NCI-H526 (cell line): ENCODE measurements around the gene PCSK1.
"Not testable (repeated sequence)": the region's sequence is repeated elsewhere in the genome, so short reads cannot be mapped to it uniquely, and the experiment has no call there.

ENCODE experiments used
- DNase-seq, 2 experiments: peaks; one replicate each; lab custom pipeline; 2025; lab: John Stamatoyannopoulos, UW

PCSK1 gene

DNA sequence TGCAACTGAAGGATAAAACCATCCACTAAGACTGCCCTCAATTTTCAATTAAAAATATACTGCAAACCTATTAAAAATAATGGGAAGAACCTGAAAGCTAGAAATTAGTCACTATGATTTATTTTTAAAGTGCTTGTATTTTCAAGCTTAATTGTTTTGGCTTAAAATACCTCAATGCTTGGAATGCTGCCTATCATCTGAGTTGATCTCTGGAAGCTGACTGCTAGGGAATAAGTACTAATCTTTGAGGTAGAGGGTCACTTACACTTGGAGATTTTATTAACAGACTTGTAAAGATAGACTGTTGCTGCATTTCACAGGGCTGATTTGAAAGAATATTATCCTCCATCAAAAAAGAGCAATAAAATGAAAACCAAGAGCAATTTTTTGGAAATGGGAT is 6.2 kb downstream of the PCSK1 start:
- DNase-seq: no peak

DNA sequence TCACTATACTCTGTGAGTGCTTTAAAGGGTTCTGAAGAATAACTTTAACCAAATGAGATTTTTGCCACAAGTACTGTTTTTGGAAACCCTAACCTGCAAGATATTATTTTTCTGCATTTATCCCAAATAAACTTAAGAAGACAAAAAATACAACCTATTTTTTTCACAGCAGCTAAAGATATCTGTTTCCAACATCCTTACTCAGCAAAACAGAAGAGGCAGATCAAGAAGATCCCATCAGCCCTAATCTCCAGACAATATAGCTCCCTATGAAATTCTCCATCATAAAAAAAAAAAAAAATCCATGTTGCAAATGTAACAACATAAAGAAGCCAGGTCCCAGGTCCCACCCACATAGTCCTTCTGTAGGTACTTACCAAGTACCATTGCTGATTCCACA is 7.6 kb downstream of the PCSK1 start:
- no peak for DNase-seq

- no peak for DNase-seq
These were observed 17.2 kb downstream of the PCSK1 start for GRCh38 chr5:96415897-96416296.

DNA sequence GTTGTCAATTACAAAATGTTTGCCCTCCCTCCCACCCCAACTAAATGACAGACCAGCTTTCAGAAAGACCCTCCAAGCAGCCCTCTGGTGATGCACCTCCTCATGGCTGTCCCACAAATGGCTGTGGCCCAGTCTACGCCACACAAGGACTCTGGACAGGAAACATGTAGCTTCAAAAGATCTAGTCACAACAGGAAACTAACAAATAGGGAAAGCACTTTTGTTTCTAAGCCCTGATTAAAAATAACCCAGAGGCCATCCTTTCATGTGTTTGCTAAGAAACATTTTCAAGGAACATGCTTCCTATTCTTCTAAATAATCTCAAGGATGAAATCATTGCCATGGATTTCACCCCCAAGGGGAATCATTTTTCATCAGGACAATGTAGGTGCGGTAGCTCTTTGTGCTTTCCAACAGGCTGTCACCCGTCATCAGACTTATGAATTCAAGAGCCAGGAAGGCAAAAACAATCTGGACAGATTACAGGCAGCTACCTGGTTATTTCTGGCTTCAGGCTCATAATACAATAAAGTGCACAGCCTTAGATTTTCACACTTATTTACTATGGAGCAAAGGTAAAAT is 20.1 kb downstream of the PCSK1 start:
- DNase-seq: no peak

GRCh38 chr5:96410013-96410412 is 23.0 kb downstream of the PCSK1 start:
- no peak for DNase-seq

- DNase-seq: no peak
These were observed 24.1 kb downstream of the PCSK1 start for GRCh38 chr5:96408841-96409538.

DNA sequence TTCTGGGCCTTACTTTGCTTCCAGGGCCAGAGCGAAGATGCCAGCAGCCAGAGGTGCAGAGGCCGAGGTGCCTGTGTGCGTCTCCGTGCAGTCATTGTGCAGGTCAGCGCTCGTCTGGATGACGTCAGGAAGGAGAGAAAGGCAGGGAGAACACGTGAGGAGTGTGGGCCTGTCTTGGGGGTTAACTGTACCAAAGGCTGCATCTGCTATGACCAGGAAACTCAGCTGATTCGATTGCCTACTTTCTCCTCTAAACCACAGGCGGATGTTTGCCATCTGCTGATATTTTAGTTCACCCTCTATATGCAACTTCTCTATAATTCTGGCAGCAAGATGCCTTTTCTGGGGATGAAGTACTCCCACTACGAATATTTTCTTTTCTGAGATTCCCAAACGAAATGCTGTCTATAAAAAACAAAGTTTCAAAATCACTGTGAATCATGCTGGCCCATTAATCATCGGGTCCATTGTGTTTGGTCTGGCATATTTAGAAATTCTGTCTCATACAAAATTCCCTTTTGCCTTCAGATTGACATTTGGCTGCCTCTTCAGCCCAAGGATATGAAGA is 24.8 kb downstream of the PCSK1 start:
- no peak for DNase-seq

- DNase-seq: no peak
These were observed 25.6 kb downstream of the PCSK1 start for GRCh38 chr5:96407436-96407835.

DNA sequence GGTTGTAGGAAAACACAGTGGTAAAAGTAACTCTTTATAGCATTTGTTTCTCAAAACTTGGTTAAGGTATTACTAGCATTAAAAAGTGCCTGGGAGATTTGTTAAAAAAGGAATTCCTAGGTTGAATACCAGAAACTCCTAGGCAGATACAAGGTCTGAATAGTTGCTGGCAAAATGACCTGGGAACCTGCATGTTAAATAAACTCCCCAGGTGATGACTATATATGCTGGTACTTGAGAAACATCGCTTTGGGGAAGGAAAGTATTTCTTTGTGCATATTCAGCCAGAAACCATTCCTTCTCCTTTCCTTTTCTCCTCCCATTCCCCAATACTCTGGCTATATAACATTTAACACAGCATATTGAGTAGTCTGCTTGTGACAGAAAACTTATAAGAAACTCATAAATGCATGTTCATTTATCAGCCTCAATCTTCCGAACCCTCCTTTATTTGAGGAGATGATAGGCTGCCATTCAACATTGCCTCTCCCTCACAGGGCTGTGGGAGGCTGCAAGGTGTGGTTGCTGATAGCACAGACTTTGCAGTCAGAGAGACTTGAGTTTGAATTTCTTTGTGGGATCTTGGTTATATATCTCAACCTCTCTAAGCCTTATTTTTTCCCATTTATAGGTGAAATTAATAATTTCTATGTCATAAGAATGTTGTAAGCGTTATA is 28.7 kb downstream of the PCSK1 start:
- no peak for DNase-seq

GRCh38 chr5:96402500-96402899 is 30.5 kb downstream of the PCSK1 start:
- no peak for DNase-seq

GRCh38 chr5:96396878-96397277 is 36.2 kb downstream of the PCSK1 start:
- no peak for DNase-seq

- DNase-seq: not testable (repeated sequence)
These were observed 37.8 kb downstream of the PCSK1 start for GRCh38 chr5:96395295-96395694.

- DNase-seq: no peak
These were observed 41.1 kb downstream of the PCSK1 start for GRCh38 chr5:96391921-96392320.

DNA sequence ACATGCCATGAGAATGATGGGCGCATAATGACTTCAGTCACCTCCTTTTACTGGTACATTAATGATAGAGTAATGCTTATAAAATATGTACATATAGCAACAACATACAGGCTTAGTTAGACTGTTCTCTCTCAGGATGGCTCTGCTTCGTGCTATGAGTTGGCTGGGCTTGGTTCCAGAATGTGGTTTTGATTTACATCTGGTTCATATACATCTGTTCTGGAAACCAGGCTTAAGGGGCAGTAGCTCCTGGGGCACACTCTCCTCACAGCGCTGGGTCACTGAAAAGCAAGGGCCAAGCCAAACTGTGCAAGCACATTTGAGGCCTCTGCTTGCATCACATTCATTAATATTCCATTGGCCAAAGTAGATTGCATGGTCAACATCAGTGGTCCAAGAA is 44.9 kb downstream of the PCSK1 start:
- DNase-seq: no peak

- DNase-seq: no peak
These were observed 45.4 kb downstream of the PCSK1 start for GRCh38 chr5:96387616-96388015.

DNA sequence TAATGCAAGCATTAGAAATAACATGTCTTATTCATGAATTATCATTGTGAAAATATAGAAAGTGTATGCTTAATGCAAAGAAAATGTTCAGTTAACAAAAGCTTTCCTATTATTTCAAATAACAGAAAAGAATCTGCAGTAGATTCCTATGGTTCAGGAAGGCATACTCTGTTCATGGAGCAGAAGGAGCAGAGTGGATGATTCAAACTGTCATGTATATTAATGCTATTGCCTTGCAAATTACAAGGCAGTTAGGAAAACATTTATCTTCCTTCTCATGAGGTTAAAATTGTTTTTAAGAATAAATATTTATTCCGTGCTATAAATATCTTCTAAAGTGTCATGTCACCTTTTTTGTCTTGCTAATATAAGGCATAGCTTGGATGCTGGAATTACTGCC is 47.5 kb downstream of the PCSK1 start:
- DNase-seq: no peak

DNA sequence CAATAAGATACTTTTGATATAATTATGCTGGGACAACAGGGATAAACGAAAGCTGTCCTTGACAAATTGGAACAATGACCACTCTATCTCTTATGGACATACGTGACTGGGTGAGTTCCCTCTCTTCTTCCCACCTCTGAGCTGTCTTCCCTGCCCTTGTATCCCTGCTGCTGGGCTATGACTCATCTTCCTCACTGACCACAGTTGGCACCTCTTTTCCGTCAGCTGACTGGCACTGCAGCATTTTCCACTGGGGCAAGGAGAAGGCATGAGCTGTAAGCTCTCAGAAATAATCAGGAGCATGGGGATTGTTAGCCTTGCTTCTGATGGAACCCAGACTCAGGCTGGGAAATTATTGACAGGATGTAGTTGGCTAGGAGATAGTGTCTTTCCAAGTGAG is 48.7 kb downstream of the PCSK1 start:
- DNase-seq: no peak

DNA sequence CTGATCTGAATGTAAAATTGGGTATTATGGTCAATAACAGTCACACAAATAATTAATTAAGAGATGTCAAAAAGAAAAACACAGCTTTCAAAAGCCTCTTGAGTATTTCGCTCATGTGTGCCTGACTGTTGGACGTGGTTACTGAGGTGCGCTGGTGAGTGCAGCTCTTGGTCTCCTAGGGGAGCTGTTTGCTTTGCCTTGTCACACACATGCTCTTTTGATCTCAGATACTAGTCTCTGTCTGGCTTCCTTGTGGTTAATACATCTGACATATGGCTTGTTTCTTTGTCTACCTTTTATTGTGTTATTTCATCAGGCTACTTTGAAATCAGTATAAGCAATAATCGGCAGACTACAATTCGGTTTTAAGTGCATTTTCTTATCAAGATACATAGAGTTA is 51.5 kb downstream of the PCSK1 start:
- peak in 1 of 2 experiments; percentile 48 for DNase-seq

- DNase-seq: no peak
These were observed 53.2 kb downstream of the PCSK1 start for GRCh38 chr5:96379896-96380295.

GRCh38 chr5:96377597-96377996 is 55.5 kb downstream of the PCSK1 start:
- no peak for DNase-seq

- DNase-seq: no peak
These were observed 55.9 kb downstream of the PCSK1 start for GRCh38 chr5:96377167-96377566.

DNA sequence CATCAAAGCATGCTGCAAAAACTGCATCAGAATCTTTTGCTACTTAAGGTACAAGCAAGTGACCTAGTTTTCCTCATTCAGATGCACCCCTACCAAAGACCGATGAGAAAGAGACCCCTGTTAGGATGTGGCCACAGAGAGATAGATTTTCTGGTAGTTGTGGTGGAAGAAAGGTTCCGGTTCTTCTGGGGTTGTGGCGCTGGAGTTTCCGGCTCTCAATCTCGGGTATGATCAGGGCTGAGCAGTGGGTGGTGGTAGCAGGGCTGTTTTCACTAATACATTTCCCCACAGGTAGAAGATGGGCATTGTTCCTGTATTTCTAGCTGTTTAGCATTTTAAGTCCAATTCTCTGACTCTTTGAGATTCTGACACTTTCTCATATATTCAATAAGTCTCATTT is 58.4 kb downstream of the PCSK1 start:
- DNase-seq: no peak

GRCh38 chr5:96373381-96373733 is 59.7 kb downstream of the PCSK1 start:
- no peak for DNase-seq
